Body of pancreas (tissue), 4 donors: Measurements from ENCODE around the gene ADAM21.

Source experiments
- POLR2A ChIP-seq, 3 donors: fragments of 450-650 bp; IDR thresholded peaks; one replicate each; pipeline ENCODE4 v1.6.1; 2016; ENCODE audit warnings: antibody characterized with exemption in 3 of 3, mild to moderate bottlenecking in 2 of 3
- TF ChIP-seq, protein P1 (sequence below), 7 experiments: fragments of 450-650 bp in 4 of 7; fragments of 200-600 bp in 3 of 7; sonication (generic) in 3 of 7; IDR thresholded peaks; one replicate each; pipeline ENCODE4 v1.5.1; 2016 to 2019; ENCODE audit warnings: antibody characterized with exemption in 7 of 7

DNA sequence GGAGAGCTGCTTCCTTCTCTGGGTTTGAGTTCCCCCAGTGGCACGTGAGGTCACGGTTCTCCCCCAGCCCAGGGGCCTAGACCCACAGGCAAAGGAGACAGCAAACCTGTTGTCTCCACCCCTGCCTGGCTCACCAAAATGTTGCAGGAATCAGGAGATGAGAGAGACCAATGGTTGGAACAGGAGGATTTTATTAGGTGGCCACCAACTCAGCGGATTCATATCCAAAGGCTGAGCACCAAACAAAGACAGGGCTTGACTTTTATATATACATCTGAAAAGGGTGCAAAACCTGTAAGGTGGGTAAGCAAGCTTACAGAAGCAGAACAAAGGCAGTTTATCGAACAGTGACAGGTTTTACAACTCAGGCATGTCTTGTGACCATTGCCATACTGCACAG, 9.2 kb upstream of the ADAM21 start:
- TF ChIP-seq, protein P1, sequence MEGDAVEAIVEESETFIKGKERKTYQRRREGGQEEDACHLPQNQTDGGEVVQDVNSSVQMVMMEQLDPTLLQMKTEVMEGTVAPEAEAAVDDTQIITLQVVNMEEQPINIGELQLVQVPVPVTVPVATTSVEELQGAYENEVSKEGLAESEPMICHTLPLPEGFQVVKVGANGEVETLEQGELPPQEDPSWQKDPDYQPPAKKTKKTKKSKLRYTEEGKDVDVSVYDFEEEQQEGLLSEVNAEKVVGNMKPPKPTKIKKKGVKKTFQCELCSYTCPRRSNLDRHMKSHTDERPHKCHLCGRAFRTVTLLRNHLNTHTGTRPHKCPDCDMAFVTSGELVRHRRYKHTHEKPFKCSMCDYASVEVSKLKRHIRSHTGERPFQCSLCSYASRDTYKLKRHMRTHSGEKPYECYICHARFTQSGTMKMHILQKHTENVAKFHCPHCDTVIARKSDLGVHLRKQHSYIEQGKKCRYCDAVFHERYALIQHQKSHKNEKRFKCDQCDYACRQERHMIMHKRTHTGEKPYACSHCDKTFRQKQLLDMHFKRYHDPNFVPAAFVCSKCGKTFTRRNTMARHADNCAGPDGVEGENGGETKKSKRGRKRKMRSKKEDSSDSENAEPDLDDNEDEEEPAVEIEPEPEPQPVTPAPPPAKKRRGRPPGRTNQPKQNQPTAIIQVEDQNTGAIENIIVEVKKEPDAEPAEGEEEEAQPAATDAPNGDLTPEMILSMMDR (IDR thresholded peaks at IDR 0.05): no peak
- no peak for TF ChIP-seq POLR2A (IDR thresholded peaks at IDR 0.05)
